IPS DF 6.9 (cell line): Measurements from ENCODE around the gene PDE10A.

ENCODE experiments used
- DNase-seq: peaks from one replicate; pipeline ENCODE4 v3.0.0-alpha.2; 2013; ENCODE audit warnings: low read depth, low spot score
- H3K27ac ChIP-seq: one replicate; pipeline ENCODE4 v1.5.1; 2013; ENCODE audit warnings: low read length, control low read depth
- H3K27me3 ChIP-seq: 2 replicates; pipeline ENCODE4 v1.6.1; 2013; ENCODE audit warnings: mild to moderate bottlenecking, low read length; ENCODE audit not compliant: control insufficient read depth, insufficient read depth
- H3K36me3 ChIP-seq: 2 replicates; pipeline ENCODE4 v1.6.1; 2013; ENCODE audit warnings: low read length; ENCODE audit not compliant: control insufficient read depth, insufficient read depth
- H3K4me1 ChIP-seq: 2 replicates; pipeline ENCODE4 v1.6.1; 2013; ENCODE audit warnings: low read length; ENCODE audit not compliant: control insufficient read depth, insufficient read depth
- H3K4me3 ChIP-seq: 2 replicates; pipeline ENCODE4 v1.5.1; 2013; ENCODE audit warnings: mild to moderate bottlenecking, low read length
- H3K9me3 ChIP-seq: 2 replicates; pipeline ENCODE4 v1.6.1; 2013; ENCODE audit warnings: low read length, inconsistent platforms; ENCODE audit not compliant: control insufficient read depth, insufficient read depth
- WGBS: extraction: QIAGEN DNeasy Blood & Tissue Kit; methylation state at CpG from one replicate; pipeline ENCODE4 v1.1.7; 2013; ENCODE audit warnings: mixed read lengths, missing lambda C conversion rate; ENCODE audit not compliant: insufficient read length, insufficient coverage; 5-methylcytosine and 5-hydroxymethylcytosine counted together

Gene PDE10A

DNA sequence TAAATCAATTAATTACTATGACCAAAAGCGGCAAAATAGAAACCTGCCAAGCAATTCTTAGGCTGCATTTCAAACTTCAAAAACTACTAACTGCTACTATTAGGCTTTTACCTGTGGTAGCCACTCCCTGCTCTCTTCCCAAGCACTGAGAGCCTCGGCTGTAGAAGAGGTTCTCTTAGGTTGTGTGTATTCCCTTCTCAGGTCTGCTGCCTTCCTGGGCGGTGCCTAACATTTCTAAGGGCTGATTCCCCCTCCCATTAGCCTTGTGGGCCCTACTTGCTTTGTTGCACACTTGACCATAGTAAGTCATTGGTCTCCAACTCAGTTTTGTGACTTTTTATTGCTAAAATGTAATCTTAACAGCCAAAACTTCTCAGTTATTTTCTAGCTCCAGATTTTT lies 207.6 kb downstream of the PDE10A start:
- Histone ChIP-seq H3K9me3 (no peaks in the 10 kb centered on the region), H3K27ac (no peak overlapping the region), H3K4me3 (no peak overlapping the region), H3K27me3 (no peaks in the 10 kb centered on the region), H3K4me1 (no peaks in the 10 kb centered on the region), H3K36me3 (no peaks in the 10 kb centered on the region)
- WGBS = no CpG with 5 or more reads among the region's 3 CpGs
- no peak for DNase-seq

DNA sequence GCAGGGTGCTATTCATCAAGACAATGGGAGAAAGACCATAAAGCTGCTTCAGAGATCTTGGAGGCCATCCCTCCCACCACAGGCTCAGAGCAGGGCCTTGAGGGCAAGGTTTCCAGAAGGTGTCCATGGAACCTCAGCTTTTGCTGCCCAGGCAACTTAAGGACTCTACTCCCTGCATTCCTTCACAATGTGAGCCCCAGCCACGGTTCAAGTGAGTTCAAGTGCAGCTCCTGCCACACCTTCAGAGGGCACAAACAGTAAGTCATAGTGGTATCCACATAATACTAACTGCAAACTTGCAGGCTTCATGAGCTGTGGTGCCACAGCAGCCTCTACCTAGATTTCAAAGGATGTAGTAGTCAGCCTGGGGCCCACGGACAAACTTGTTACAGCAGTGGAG lies 209.6 kb downstream of the PDE10A start:
- no peaks in the 10 kb centered on the region for H3K36me3 ChIP-seq
- no peaks in the 10 kb centered on the region for H3K27me3 ChIP-seq
- no peaks in the 10 kb centered on the region for H3K9me3 ChIP-seq
- no peak overlapping the region for H3K27ac ChIP-seq
- H3K4me3 ChIP-seq = no peak overlapping the region
- DNase-seq = no peak
- no CpG with 5 or more reads among the region's 2 CpGs for WGBS
- no peaks in the 10 kb centered on the region for H3K4me1 ChIP-seq

DNA sequence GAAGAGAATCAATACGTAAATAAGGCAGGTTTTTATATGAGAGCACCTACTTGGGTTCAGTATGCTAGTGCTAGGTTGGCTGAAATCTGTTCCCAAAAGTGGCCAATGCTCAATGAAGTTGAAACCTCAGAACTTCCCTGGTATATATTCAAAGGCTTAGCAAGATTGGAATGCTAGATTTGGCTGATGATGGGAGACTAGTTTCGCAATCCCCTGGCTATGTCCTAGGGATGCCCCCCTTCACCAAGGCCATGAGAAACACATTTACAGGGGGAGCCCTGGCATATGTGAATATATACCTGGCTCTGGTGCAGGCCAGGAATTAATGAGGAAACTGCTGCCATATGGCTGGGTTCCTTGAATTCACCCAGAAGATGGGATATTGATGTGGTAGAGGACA lies 211.2 kb downstream of the PDE10A start:
- no peak for DNase-seq
- Histone ChIP-seq H3K4me3 (no peak overlapping the region), H3K27me3 (no peaks in the 10 kb centered on the region), H3K27ac (no peak overlapping the region), H3K4me1 (no peaks in the 10 kb centered on the region), H3K9me3 (no peaks in the 10 kb centered on the region), H3K36me3 (no peaks in the 10 kb centered on the region)
- WGBS = no CpG with 5 or more reads among the region's 2 CpGs

DNA sequence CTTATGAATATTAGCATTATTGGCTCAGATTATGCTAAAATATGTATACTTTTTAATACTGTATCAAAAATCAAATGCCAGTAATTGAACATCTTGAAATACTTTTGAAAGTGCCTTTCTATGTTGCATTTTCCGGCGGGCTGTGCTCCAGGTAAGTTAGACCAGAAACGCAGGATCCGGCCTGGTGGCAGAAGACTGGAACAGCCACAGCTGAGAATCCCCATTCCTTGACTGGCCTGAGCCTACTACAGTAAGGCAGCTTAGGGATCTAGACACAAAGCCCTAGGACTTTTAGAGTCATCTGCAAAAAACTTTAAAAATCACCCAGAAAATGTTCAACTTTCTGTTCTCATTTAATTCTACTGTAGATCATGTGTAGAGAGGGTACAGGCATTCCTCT lies 214.8 kb downstream of the PDE10A start:
- H3K9me3 ChIP-seq = no peaks in the 10 kb centered on the region
- no peak for DNase-seq
- WGBS = no CpG with 5 or more reads among the region's 4 CpGs
- H3K36me3 ChIP-seq = no peaks in the 10 kb centered on the region
- H3K27ac ChIP-seq = no peak overlapping the region
- no peak overlapping the region for H3K4me3 ChIP-seq
- no peaks in the 10 kb centered on the region for H3K4me1 ChIP-seq
- no peaks in the 10 kb centered on the region for H3K27me3 ChIP-seq

DNA sequence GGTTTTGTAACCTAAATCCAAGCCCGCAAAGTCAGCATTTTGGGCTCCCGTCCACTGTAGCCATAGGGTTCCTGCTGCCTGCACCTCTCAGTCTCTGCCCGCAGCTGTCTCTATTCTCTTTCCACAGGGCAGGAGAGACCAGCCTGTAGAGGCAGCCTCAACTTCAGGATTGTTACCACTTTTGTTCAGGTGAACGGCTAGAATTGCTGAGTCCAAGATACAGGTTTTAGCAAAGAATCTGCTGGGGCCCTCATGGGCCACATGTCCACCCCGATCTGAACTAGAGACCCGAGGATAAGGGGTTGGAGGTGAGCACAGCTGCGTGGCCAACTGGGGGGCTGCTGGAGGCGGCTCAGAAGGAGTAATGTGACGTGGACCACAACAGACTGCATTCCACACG lies 215.9 kb downstream of the PDE10A start:
- WGBS = no CpG with 5 or more reads among the region's 10 CpGs
- no peak for DNase-seq

DNA sequence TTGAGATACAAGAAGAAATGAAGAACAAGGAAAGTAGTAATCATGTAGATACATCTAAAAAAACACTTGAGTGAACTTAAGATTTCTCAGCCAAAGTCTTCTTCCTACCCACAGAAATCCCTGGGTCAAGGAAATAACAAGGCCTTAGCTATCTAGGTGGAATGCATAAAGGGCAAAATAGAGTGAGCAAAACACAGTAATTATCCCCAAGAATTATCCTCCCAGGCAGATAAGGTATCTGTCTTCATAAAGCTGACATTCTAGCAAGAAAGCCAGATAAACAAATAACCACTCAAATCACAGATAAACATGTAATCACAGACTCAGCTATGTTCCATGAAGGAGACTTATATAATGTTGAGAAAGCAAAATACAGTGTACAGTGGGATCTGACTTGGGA lies 216.7 kb downstream of the PDE10A start:
- H3K9me3 ChIP-seq = no peaks in the 10 kb centered on the region
- no peaks in the 10 kb centered on the region for H3K36me3 ChIP-seq
- no peak overlapping the region for H3K27ac ChIP-seq

More for the DNA sequence above, 215.9 kb downstream of the PDE10A start:
- Histone ChIP-seq H3K9me3 (no peaks in the 10 kb centered on the region), H3K36me3 (no peaks in the 10 kb centered on the region), H3K27ac (no peak overlapping the region), H3K4me1 (no peaks in the 10 kb centered on the region), H3K4me3 (no peak overlapping the region), H3K27me3 (no peaks in the 10 kb centered on the region)

DNA sequence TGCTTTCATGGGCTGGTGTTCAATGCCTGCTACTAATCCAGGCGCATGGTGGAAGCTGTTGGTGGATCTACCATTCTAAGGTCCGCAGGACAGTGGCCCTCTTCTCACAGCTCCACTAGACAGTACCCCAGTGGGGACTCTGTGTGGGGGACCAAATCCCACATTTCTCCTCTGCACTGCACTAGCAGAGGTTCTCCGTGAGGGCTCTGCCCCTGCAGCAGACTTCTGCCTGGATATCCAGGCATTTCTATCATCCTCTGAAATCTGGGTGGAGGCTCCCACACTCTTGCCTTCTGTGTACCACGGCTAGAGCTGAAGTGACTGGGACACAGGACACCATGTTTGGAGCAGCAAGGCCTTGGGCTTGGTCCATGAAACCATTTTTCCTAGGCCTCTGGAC lies 219.6 kb downstream of the PDE10A start:
- H3K36me3 ChIP-seq = no peaks in the 10 kb centered on the region
- no peak overlapping the region for H3K27ac ChIP-seq
- DNase-seq = no peak
- no peaks in the 10 kb centered on the region for H3K27me3 ChIP-seq
- H3K9me3 ChIP-seq = no peaks in the 10 kb centered on the region
- no peaks in the 10 kb centered on the region for H3K4me1 ChIP-seq
- no peak overlapping the region for H3K4me3 ChIP-seq
- WGBS = no CpG with 5 or more reads among the region's 4 CpGs

More for the DNA sequence above, 216.7 kb downstream of the PDE10A start:
- no peak for DNase-seq
- H3K27me3 ChIP-seq = no peaks in the 10 kb centered on the region
- no peak overlapping the region for H3K4me3 ChIP-seq
- no peaks in the 10 kb centered on the region for H3K4me1 ChIP-seq

DNA sequence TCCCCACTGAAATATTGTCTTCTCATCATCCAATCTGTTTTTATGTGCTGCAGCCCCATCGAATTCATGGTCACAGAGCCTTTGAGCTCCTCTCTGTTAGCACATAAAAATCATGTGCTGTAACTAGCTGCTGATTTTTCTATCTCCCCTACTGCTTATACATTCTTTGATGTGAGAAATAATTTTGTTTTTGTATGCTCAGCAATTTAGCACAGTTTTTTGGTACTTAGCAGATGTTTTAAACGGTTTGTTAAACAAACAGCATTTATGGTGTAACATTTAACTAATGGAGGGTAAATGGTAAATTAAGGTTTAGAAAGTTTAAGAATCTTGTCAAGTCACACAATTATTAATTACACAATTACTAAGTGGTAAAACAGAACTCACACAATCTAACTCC lies 221.9 kb downstream of the PDE10A start:
- Histone ChIP-seq H3K4me3 (no peak overlapping the region), H3K9me3 (no peaks in the 10 kb centered on the region), H3K4me1 (no peaks in the 10 kb centered on the region), H3K27ac (no peak overlapping the region), H3K36me3 (no peaks in the 10 kb centered on the region), H3K27me3 (no peaks in the 10 kb centered on the region)
- WGBS = no CpG with 5 or more reads among the region's 2 CpGs
- no peak for DNase-seq

DNA sequence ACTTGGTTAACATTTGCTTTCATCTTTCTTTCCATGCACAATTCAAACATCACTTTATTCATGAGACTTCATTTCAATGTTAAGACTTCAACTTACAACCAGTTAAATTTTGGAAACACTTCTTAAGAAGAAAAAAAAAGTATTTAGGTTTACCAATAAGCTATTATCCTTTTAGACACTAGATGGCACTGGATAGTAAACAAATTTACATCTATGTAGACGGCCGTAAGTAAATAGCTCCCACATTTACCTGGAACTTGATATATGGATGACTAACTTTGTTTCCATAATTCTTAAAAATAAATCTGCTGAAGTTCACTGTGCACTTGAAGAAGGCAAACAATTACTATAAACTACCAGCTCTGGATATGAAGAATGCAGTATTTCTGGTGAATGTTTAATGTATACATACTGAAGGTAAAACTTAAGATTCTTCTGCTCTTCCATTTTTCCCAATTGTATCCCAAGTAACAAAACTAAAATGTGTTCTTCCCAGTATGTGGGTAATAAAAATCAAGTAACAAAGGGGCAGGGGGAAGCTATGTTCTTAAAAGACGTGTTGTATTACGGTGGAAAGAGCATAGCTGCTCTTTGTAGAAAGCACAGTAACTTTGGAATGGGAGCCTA lies 223.0 kb downstream of the PDE10A start:
- no CpG with 5 or more reads among the region's 4 CpGs for WGBS
- no peaks in the 10 kb centered on the region for H3K4me1 ChIP-seq
- no peak for DNase-seq
- no peak overlapping the region for H3K4me3 ChIP-seq
- no peaks in the 10 kb centered on the region for H3K27me3 ChIP-seq
- H3K9me3 ChIP-seq = no peaks in the 10 kb centered on the region
- no peaks in the 10 kb centered on the region for H3K36me3 ChIP-seq
- H3K27ac ChIP-seq = no peak overlapping the region

DNA sequence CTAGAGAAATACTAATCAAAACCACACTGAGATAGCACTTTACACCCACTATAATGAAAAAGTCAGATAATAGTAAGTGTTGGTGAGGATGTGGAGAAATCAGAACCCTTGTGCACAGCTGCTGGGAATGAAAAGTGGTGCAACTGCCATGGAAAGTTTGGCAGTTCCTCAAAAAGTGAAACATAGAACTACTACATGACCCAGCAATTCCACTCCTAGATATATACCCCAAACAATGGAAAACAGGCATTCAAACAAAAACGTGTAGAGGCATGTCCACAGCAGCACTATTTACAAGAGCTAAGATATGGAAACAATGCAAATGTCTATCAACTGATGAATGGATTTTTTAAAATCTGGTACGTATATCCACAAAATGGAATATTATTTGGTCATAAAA lies 236.1 kb downstream of the PDE10A start:
- WGBS = no CpG with 5 or more reads among the region's 2 CpGs
- no peak overlapping the region for H3K4me3 ChIP-seq
- H3K9me3 ChIP-seq = no peaks in the 10 kb centered on the region
- no peak overlapping the region for H3K27ac ChIP-seq
- DNase-seq = no peak
- H3K27me3 ChIP-seq = no peaks in the 10 kb centered on the region
- no peaks in the 10 kb centered on the region for H3K36me3 ChIP-seq
- no peaks in the 10 kb centered on the region for H3K4me1 ChIP-seq

DNA sequence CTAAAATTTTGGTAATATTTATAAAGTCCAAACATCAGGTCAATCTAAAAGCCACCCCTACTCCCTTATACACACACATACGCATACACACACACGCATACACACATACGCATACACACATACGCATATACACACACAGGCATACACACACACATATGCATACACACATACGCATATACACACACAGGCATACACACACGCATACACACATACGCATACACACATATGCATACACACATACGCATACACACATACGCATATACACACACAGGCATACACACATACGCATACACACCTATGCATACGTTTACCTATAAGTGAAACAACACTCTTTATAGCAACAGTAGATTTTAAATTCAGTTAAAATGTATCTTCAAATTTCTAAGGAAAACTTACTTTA lies 240.8 kb downstream of the PDE10A start:
- DNase-seq = no peak
- WGBS = 100% methylated on average over 4 of the region's 11 CpGs
- Histone ChIP-seq H3K4me3 (no peak overlapping the region), H3K27ac (no peak overlapping the region), H3K36me3 (no peaks in the 10 kb centered on the region), H3K4me1 (no peaks in the 10 kb centered on the region), H3K9me3 (no peaks in the 10 kb centered on the region), H3K27me3 (no peaks in the 10 kb centered on the region)
